H1 (cell line): ENCODE measurements around the gene SPATS2. TPM values are rescaled to one million over a fixed set of nuclear protein-coding genes. Genes with fewer than 3 reads are reported as not detected.
"Not testable (repeated sequence)": the region's sequence is repeated elsewhere in the genome, so short reads cannot be mapped to it uniquely, and the experiment has no call there.

ENCODE experiments used
- CTCF ChIA-PET: fragments of 300-600 bp; sonication (Branson Sonifier 250); formaldehyde crosslinking; loops from one replicate; lab custom pipeline; 2021; ENCODE audit not compliant: partially characterized antibody; lab: Charles Lee
- POLR2A ChIA-PET: fragments of 300-600 bp; sonication (Branson Sonifier 250); formaldehyde crosslinking; loops from one replicate; lab custom pipeline; 2021; ENCODE audit warnings: inconsistent platforms; ENCODE audit not compliant: partially characterized antibody; lab: Charles Lee
- DNase-seq, 2 experiments: peaks; one replicate each; pipeline versions ENCODE4 v3.0.0 to v3.0.0-alpha.2; 2010 to 2022; ENCODE audit warnings: low spot score in 2 of 2, low read depth in 1 of 2, mixed read lengths in 1 of 2
- FAIRE-seq: peaks from 2 replicates; lab custom pipeline; 2011; peaks lifted over from hg19 to GRCh38; lab: Jason Lieb, UNC
- H2AFZ ChIP-seq: 2 replicates; pipeline ENCODE4 v1.8.1; 2012; ENCODE audit warnings: low read length, inconsistent platforms
- H2AK5ac ChIP-seq: 2 replicates; pipeline ENCODE4 v1.6.1; 2013; ENCODE audit warnings: low read depth, low read length
- H2BK120ac ChIP-seq: replicated peaks from 2 replicates; pipeline ENCODE3; 2013; ENCODE audit warnings: low read depth, low read length, inconsistent platforms
- H2BK12ac ChIP-seq: 2 replicates; pipeline ENCODE4 v1.6.1; 2013; ENCODE audit warnings: low read depth, low read length
- H2BK15ac ChIP-seq: 2 replicates; pipeline ENCODE4 v1.6.1; 2013; ENCODE audit warnings: low read length
- H2BK20ac ChIP-seq: 2 replicates; pipeline ENCODE4 v1.6.1; 2013; ENCODE audit warnings: low read length
- H2BK5ac ChIP-seq: 2 replicates; pipeline ENCODE4 v1.6.1; 2013; ENCODE audit warnings: low read depth, low read length
- H3K14ac ChIP-seq: 2 replicates; pipeline ENCODE4 v1.6.1; 2013; ENCODE audit warnings: inconsistent platforms; ENCODE audit not compliant: insufficient read length
- H3K18ac ChIP-seq: 2 replicates; pipeline ENCODE4 v1.6.1; 2013; ENCODE audit warnings: low read length; ENCODE audit errors: extremely low read depth
- H3K23ac ChIP-seq: 2 replicates; pipeline ENCODE4 v1.6.1; 2013; ENCODE audit warnings: inconsistent platforms; ENCODE audit not compliant: insufficient read length
- H3K23me2 ChIP-seq: 2 replicates; pipeline ENCODE4 v1.6.1; 2013; ENCODE audit warnings: low read depth, low read length
- H3K27ac ChIP-seq: 2 replicates; pipeline ENCODE4 v1.6.1; 2011; ENCODE audit warnings: low read depth, low read length, inconsistent platforms
- H3K27me3 ChIP-seq, 4 experiments: replicated peaks in 1 of 4; 1 replicate in 1 of 4; 2 replicates in 3 of 4; pipeline versions ENCODE4 v1.6.1 to v1.8.1; 2011 to 2013; ENCODE audit warnings: low read length in 3 of 4, mild to moderate bottlenecking in 3 of 4, inconsistent platforms in 2 of 4, mixed read lengths in 2 of 4, moderate library complexity in 1 of 4; ENCODE audit not compliant: control insufficient read depth in 3 of 4, insufficient read depth in 3 of 4; ENCODE audit errors: extremely low read depth in 1 of 4
- H3K36me3 ChIP-seq, 4 experiments: 2 replicates each; pipeline versions ENCODE4 v1.6.1 to v1.8.1; 2011 to 2013; ENCODE audit warnings: mild to moderate bottlenecking in 4 of 4, low read length in 3 of 4, moderate library complexity in 2 of 4, control low read depth in 1 of 4, inconsistent platforms in 1 of 4; ENCODE audit not compliant: insufficient read depth in 4 of 4, control insufficient read depth in 2 of 4
- H3K4ac ChIP-seq: replicated peaks from 2 replicates; pipeline ENCODE3; 2013; ENCODE audit warnings: low read length, low read depth, mixed read lengths, inconsistent platforms; ENCODE audit not compliant: insufficient read length
- H3K4me1 ChIP-seq, 4 experiments: replicated peaks in 1 of 4; 1 replicate in 1 of 4; 2 replicates in 3 of 4; pipeline versions ENCODE4 v1.6.1 to v1.8.1; 2011 to 2013; ENCODE audit warnings: low read length in 3 of 4, inconsistent platforms in 2 of 4, mixed read lengths in 1 of 4; ENCODE audit not compliant: insufficient read depth in 4 of 4, control insufficient read depth in 3 of 4
- H3K4me2 ChIP-seq, 2 experiments: 2 replicates each; pipeline versions ENCODE4 v1.6.1 to v1.8.1; 2011 to 2013; ENCODE audit warnings: low read depth in 2 of 2, low read length in 2 of 2, control low read depth in 1 of 2, inconsistent platforms in 1 of 2, mild to moderate bottlenecking in 1 of 2; ENCODE audit not compliant: insufficient read depth in 1 of 2
- H3K4me3 ChIP-seq, 4 experiments: fragments of 200-600, 300-600 bp in 1 of 4; sonication (generic), shearing (Covaris generic), sonication (Bioruptor Twin) in 1 of 4; 2 replicates each; pipeline versions ENCODE4 v1.5.1 to v1.8.1; 2011 to 2016; ENCODE audit warnings: low read length in 4 of 4, low read depth in 3 of 4, control low read depth in 2 of 4, inconsistent platforms in 2 of 4, mild to moderate bottlenecking in 2 of 4, mixed read lengths in 1 of 4, moderate library complexity in 1 of 4; ENCODE audit not compliant: insufficient read depth in 2 of 4; ENCODE audit errors: extremely low read depth in 1 of 4
- H3K56ac ChIP-seq: replicated peaks from 2 replicates; pipeline ENCODE3; 2013; ENCODE audit warnings: low read depth, mild to moderate bottlenecking, mixed read lengths, low read length, inconsistent platforms; ENCODE audit not compliant: insufficient read length
- H3K79me1 ChIP-seq: 2 replicates; pipeline ENCODE4 v1.6.1; 2013; ENCODE audit warnings: low read depth, low read length, control low read depth
- H3K79me2 ChIP-seq, 2 experiments: 2 replicates each; pipeline versions ENCODE4 v1.6.1 to v1.8.1; 2012 to 2013; ENCODE audit warnings: low read length in 2 of 2, mild to moderate bottlenecking in 2 of 2, inconsistent platforms in 1 of 2; ENCODE audit not compliant: insufficient read depth in 2 of 2, control insufficient read depth in 1 of 2
- H3K9ac ChIP-seq, 4 experiments: replicated peaks in 1 of 4; 1 replicate in 1 of 4; 2 replicates in 3 of 4; pipeline versions ENCODE4 v1.6.1 to v1.8.1; 2011 to 2013; ENCODE audit warnings: low read depth in 3 of 4, low read length in 3 of 4, control low read depth in 2 of 4, mild to moderate bottlenecking in 2 of 4, moderate library complexity in 2 of 4, inconsistent platforms in 1 of 4; ENCODE audit errors: extremely low read depth in 1 of 4
- H3K9me3 ChIP-seq, 2 experiments: 2 replicates each; pipeline versions ENCODE4 v1.6.1 to v1.8.1; 2012 to 2013; ENCODE audit warnings: mild to moderate bottlenecking in 2 of 2, moderate library complexity in 2 of 2, control low read depth in 1 of 2, inconsistent platforms in 1 of 2, low read depth in 1 of 2, low read length in 1 of 2, mixed read lengths in 1 of 2; ENCODE audit not compliant: insufficient read depth in 2 of 2
- H4K20me1 ChIP-seq, 2 experiments: replicated peaks in 1 of 2; 2 replicates each; pipeline versions ENCODE3 to v1.8.1; 2011 to 2013; ENCODE audit warnings: inconsistent platforms in 2 of 2, low read length in 2 of 2, mild to moderate bottlenecking in 1 of 2; ENCODE audit not compliant: insufficient read depth in 2 of 2, control insufficient read depth in 1 of 2
- H4K5ac ChIP-seq: 2 replicates; pipeline ENCODE4 v1.6.1; 2013; ENCODE audit warnings: low read length, low read depth, mixed read lengths, inconsistent platforms; ENCODE audit not compliant: insufficient read length
- H4K8ac ChIP-seq: 2 replicates; pipeline ENCODE4 v1.8.0; 2013; ENCODE audit warnings: mild to moderate bottlenecking, moderate library complexity, low read length, inconsistent platforms; ENCODE audit not compliant: insufficient read depth; ENCODE audit errors: extremely low read depth
- H4K91ac ChIP-seq: replicated peaks from 2 replicates; pipeline ENCODE3; 2013; ENCODE audit warnings: low read length, mixed read lengths, inconsistent platforms; ENCODE audit not compliant: insufficient read length
- CHD2 ChIP-seq: IDR thresholded peaks from 2 replicates; pipeline ENCODE4 v1.6.1; 2012; ENCODE audit warnings: low read length, improper control_type of control experiment
- CTCF ChIP-seq, 3 experiments: IDR thresholded peaks; 1 replicate in 2 of 3; 2 replicates in 1 of 3; pipeline versions ENCODE4 v1.5.1 to v1.6.1; 2011; ENCODE audit warnings: low read length in 3 of 3, mild to moderate bottlenecking in 3 of 3, inconsistent platforms in 2 of 3, low read depth in 1 of 3, moderate library complexity in 1 of 3; ENCODE audit not compliant: insufficient read depth in 1 of 3; ENCODE audit errors: control extremely low read depth in 1 of 3
- KDM4A ChIP-seq: IDR thresholded peaks from one replicate; pipeline ENCODE4 v1.7.1; 2012; ENCODE audit warnings: low read depth, mild to moderate bottlenecking, moderate library complexity, low read length, inconsistent platforms; ENCODE audit not compliant: severe bottlenecking
- MAFK ChIP-seq: IDR thresholded peaks from 2 replicates; pipeline ENCODE4 v1.6.1; 2012; ENCODE audit warnings: low read depth, mild to moderate bottlenecking, improper control_type of control experiment, low read length
- SUZ12 ChIP-seq: fragments of 200-600 bp; sonication (generic); IDR thresholded peaks from 2 replicates; pipeline ENCODE4 v1.6.1; 2012; ENCODE audit warnings: mild to moderate bottlenecking, inconsistent platforms, low read length, moderate library complexity, mixed read lengths
- WGBS, 2 experiments: shearing (Covaris generic) in 1 of 2; methylation state at CpG; one replicate each; pipeline versions ENCODE4 v1.1.6 to v1.1.7; 2013 to 2015; ENCODE audit warnings: low lambda C conversion rate in 2 of 2, mixed read lengths in 2 of 2, inconsistent platforms in 1 of 2, low coverage in 1 of 2, missing lambda C conversion rate in 1 of 2; ENCODE audit not compliant: insufficient replicate concordance in 2 of 2, insufficient coverage in 1 of 2, insufficient read length in 1 of 2; ENCODE audit errors: extremely low coverage in 1 of 2, missing lambda C conversion rate in 1 of 2; 5-methylcytosine and 5-hydroxymethylcytosine counted together
- polyA plus RNA-seq, 7 experiments: library from polyadenylated mRNA; depleted of rRNA in 3 of 7; stranded (reverse) in 5 of 7; unstranded in 2 of 7; fragments of >200 nt in 5 of 7; fragments of 200-250 nt in 2 of 7; gene quantifications; 1 replicate in 5 of 7; 2 replicates in 1 of 7; 4 replicates in 1 of 7; pipeline versions ENCODE4 v1.2.1 to v1.2.3, GENCODE V29; 2011 to 2013; ENCODE audit warnings: missing spikeins in 2 of 7, mixed read lengths in 2 of 7
- total RNA-seq: library from RNA; stranded (reverse); fragmentation: NEBNext Ultra II Directional; extraction: Animal tissue kit (Norgen Biotek cat#: 25700); gene quantifications from 2 replicates; pipeline ENCODE4 v1.2.1, GENCODE V29; 2021

SPATS2 gene
- total and polyA plus RNA-seq, 2 of the 8 experiments (the other 6 are each of a cell fraction or from before 2014, with no cell fraction given), result 19.2 to 24.5 TPM

GRCh38 chr12:49533331-49533730 lies 166.1 kb downstream of the SPATS2 start (continued):
- TF ChIP-seq CTCF (IDR thresholded peaks at IDR 0.05; ENCODE audit: control extremely low read depth in 1 of 3, insufficient read depth in 1 of 3, low read depth in 1 of 3, low read length in 3 of 3) (no peak), CHD2 (no peak), SUZ12 (no peak), KDM4A (no peak), MAFK (no peak)

GRCh38 chr12:49534122-49534521 lies 166.9 kb downstream of the SPATS2 start:
- H4K91ac ChIP-seq, H3K27ac ChIP-seq, H4K5ac ChIP-seq, H3K18ac ChIP-seq, H4K8ac ChIP-seq, FAIRE-seq, H2BK5ac ChIP-seq, H3K4me1 ChIP-seq, H3K9ac ChIP-seq, H2BK12ac ChIP-seq, H3K79me1 ChIP-seq, H3K9me3 ChIP-seq, H3K56ac ChIP-seq, H2AK5ac ChIP-seq, H3K23ac ChIP-seq, H3K36me3 ChIP-seq, H3K79me2 ChIP-seq, H3K4ac ChIP-seq, H3K4me3 ChIP-seq, H2BK15ac ChIP-seq, H2AFZ ChIP-seq, H2BK120ac ChIP-seq, H3K23me2 ChIP-seq, H2BK20ac ChIP-seq, H3K4me2 ChIP-seq, DNase-seq, H3K14ac ChIP-seq, H4K20me1 ChIP-seq: not testable (repeated sequence)
- CTCF ChIA-PET, result interaction anchor here (0.8 to 7.8 kb wide), 9 partner anchors 10 to 241 kb away, joined by 3 to 91 read pairs (median 4); partner anchors contain the start of genes DNAJC22 and SPATS2
- POLR2A ChIA-PET, result interaction anchor here (0.6 to 0.7 kb wide), 2 partner anchors 167 to 245 kb away, joined by 3 read pairs; partner anchors contain the start of gene SPATS2
- peaks cover 31 to 40% (median 37%) of the 10 kb centered on the region in 4 experiments for H3K27me3 ChIP-seq
- WGBS, 2 experiments, result 90% methylated on average over 5 of the region's 5 CpGs; no CpG with 5 or more reads in 1 of the 2 experiments
